BJ (cell line): Measurements from ENCODE around the gene ABHD8. TPM values are rescaled to one million over a fixed set of nuclear protein-coding genes. Genes with fewer than 3 reads are reported as not detected.
A peak's percentile ranks its signal among the peaks of the same experiment; 100 is the strongest.

Experiments
- CTCF ChIA-PET: fragments of 350-600 bp; formaldehyde crosslinking; extraction: SDS; loops from one replicate; lab custom pipeline; 2021; ENCODE audit warnings: antibody characterized with exemption, inconsistent platforms; lab: Yijun Ruan, JAX
- POLR2A ChIA-PET: fragments of 300-600 bp; sonication (Branson Sonifier 250); formaldehyde crosslinking; extraction: SDS; loops from one replicate; lab custom pipeline; 2021; ENCODE audit warnings: antibody characterized with exemption; lab: Charles Lee
- DNase-seq: peaks from one replicate; pipeline ENCODE4 v3.0.0-alpha.2; 2011; ENCODE audit warnings: low read depth
- H3K27me3 ChIP-seq: 2 replicates; pipeline ENCODE4 v1.6.0; 2011; ENCODE audit warnings: low read length; ENCODE audit not compliant: control insufficient read depth, insufficient read depth
- H3K36me3 ChIP-seq: 2 replicates; pipeline ENCODE4 v1.5.1; 2011; ENCODE audit warnings: low read length; ENCODE audit not compliant: control insufficient read depth, insufficient read depth
- H3K4me3 ChIP-seq: 2 replicates; pipeline ENCODE4 v1.5.1; 2011; ENCODE audit warnings: low read depth, mild to moderate bottlenecking, control low read depth, low read length
- CTCF ChIP-seq: IDR thresholded peaks from 2 replicates; pipeline ENCODE4 v1.5.1; 2011; ENCODE audit warnings: low read depth, mild to moderate bottlenecking, control low read depth, inconsistent platforms, low read length, moderate library complexity; ENCODE audit not compliant: insufficient read depth
- polyA plus RNA-seq: library from polyadenylated mRNA; depleted of rRNA; stranded (reverse); fragments of >200 nt; gene quantifications from 2 replicates; pipeline ENCODE4 v1.2.3, GENCODE V29; 2011

The ABHD8 gene
- polyA plus RNA-seq, 1 experiment, result 11.0 TPM

GRCh38 chr19:17254636-17255035, 48.6 kb downstream of the ABHD8 start:
- H3K36me3 ChIP-seq, result no peaks in the 10 kb centered on the region
- POLR2A ChIA-PET, result no interaction called here
- DNase-seq, result no peak
- TF ChIP-seq CTCF, result no peak
- H3K4me3 ChIP-seq, result no peak overlapping the region
- CTCF ChIA-PET, result no interaction called here
- no peaks in the 10 kb centered on the region for H3K27me3 ChIP-seq

- no peaks in the 10 kb centered on the region for H3K36me3 ChIP-seq
- ChIA-PET POLR2A (no interaction called here), CTCF (interaction anchor here (1.0 to 2.4 kb wide), 5 partner anchors 10 to 43 kb away, joined by 3 to 18 read pairs (median 4); no protein-coding TSS in a partner anchor)
- no peak overlapping the region for H3K4me3 ChIP-seq
- no peaks in the 10 kb centered on the region for H3K27me3 ChIP-seq
- no peak for DNase-seq
- no peak for TF ChIP-seq CTCF
Measured at GRCh38 chr19:17249887-17250548, 53.2 kb downstream of the ABHD8 start.

GRCh38 chr19:17248011-17248776, 55.0 kb downstream of the ABHD8 start:
- ChIA-PET CTCF (interaction anchor here (0.6 to 2.4 kb wide), 5 partner anchors 10 to 47 kb away, joined by 3 to 18 read pairs (median 3); no protein-coding TSS in a partner anchor), POLR2A (no interaction called here)
- no peak for TF ChIP-seq CTCF
- Histone ChIP-seq H3K36me3 (no peaks in the 10 kb centered on the region), H3K4me3 (no peak overlapping the region), H3K27me3 (no peaks in the 10 kb centered on the region)
- no peak for DNase-seq

GRCh38 chr19:17246681-17247425, 56.4 kb downstream of the ABHD8 start:
- Histone ChIP-seq H3K4me3 (no peak overlapping the region; the same call in 1 of the 2 replicates), H3K36me3 (no peaks in the 10 kb centered on the region), H3K27me3 (no peaks in the 10 kb centered on the region)
- TF ChIP-seq CTCF, result no peak
- ChIA-PET POLR2A (no interaction called here), CTCF (interaction anchor here (1.0 kb wide), 1 partner anchor 14 kb away, joined by 3 read pairs; no protein-coding TSS in a partner anchor)
- no peak for DNase-seq

- POLR2A ChIA-PET, result no interaction called here
- CTCF ChIA-PET, result no interaction called here
- Histone ChIP-seq H3K27me3 (no peaks in the 10 kb centered on the region), H3K4me3 (peak within 1 kb of the TSS; percentile 96), H3K36me3 (no peaks in the 10 kb centered on the region)
- no peak for TF ChIP-seq CTCF
- no peak for DNase-seq
Measured at GRCh38 chr19:17245535-17245984, 57.7 kb downstream of the ABHD8 start, which contains the start of gene NR2F6. TSS of gene NR2F6 (minus strand) at chr19:17245919. CDS start at chr19:17245220, 699 bp downstream.
